ENCODE measurements around the gene PAM16.
A peak's percentile ranks its signal among the peaks of the same experiment; 100 is the strongest.

PAM16 gene

DNA sequence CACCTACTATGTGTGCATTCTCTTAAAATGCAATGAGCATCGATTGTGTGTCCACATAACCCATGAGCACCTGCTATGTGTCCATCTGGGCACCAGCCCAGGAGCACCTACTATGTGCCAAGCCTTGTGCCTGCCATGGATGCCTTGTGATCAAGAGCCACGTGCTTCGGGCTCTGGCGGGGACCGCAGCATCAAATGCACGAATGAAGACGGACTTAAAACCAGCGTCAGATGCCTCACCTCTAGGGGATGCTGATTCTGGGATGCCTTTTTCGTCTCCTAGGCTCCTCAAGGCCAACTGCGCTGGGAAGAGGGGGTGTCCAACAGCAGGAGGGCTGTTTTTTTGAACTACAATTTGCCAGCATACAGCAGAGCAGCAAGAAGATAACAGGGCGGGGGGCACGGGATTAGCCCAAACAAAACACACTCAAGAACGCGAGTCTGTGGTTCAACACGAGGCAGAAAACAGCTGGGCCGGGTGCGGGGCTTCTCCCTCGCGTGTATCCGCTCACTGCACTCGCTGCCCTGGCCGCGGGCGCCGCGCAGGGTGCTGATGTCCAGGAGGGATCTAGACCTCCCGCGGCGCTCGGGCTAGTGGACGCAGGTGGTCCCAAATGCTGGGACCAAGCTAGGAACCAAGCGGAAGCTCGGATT lies 36.5 kb downstream of the PAM16 start:
- H3K9me2 ChIP-seq (replicated peaks; ENCODE audit: control insufficient read depth, low read length): no peaks in the 10 kb centered on the region
- H3K4me3 ChIP-seq (ENCODE audit: low read length): peak overlapping the region; percentile 57
- peak overlapping the region; percentile 60 for H3K4me2 ChIP-seq (ENCODE audit: low read length)
- no peaks in the 10 kb centered on the region for H3K36me3 ChIP-seq (ENCODE audit: control insufficient read depth, low read length)
- no peaks in the 10 kb centered on the region for H3K9me3 ChIP-seq (ENCODE audit: control insufficient read depth, insufficient read depth, low read length)
- no peaks in the 10 kb centered on the region for H4K20me1 ChIP-seq (ENCODE audit: control insufficient read depth, insufficient read depth, low read depth, low read length)
- peaks cover 5% of the 10 kb centered on the region; the same call in 1 of the 2 replicates for H3F3A ChIP-seq (ENCODE audit: control insufficient read depth, insufficient read depth)
- peaks cover 50% of the 10 kb centered on the region for H3K27me3 ChIP-seq (ENCODE audit: control insufficient read depth, low read length)
- peaks cover 36% of the 10 kb centered on the region for H3K4me1 ChIP-seq (ENCODE audit: control insufficient read depth, low read length)
- TF ChIP-seq, protein P1, sequence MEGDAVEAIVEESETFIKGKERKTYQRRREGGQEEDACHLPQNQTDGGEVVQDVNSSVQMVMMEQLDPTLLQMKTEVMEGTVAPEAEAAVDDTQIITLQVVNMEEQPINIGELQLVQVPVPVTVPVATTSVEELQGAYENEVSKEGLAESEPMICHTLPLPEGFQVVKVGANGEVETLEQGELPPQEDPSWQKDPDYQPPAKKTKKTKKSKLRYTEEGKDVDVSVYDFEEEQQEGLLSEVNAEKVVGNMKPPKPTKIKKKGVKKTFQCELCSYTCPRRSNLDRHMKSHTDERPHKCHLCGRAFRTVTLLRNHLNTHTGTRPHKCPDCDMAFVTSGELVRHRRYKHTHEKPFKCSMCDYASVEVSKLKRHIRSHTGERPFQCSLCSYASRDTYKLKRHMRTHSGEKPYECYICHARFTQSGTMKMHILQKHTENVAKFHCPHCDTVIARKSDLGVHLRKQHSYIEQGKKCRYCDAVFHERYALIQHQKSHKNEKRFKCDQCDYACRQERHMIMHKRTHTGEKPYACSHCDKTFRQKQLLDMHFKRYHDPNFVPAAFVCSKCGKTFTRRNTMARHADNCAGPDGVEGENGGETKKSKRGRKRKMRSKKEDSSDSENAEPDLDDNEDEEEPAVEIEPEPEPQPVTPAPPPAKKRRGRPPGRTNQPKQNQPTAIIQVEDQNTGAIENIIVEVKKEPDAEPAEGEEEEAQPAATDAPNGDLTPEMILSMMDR (IDR thresholded peaks at IDR 0.05; ENCODE audit: low read depth, low read length, poor library complexity, severe bottlenecking): no peak
- no peak; the same call in 1 of the 2 replicates for TF ChIP-seq EZH2phosphoT487 (IDR thresholded peaks at IDR 0.05; ENCODE audit: borderline replicate concordance, low read length)
- no peaks in the 10 kb centered on the region for H3K79me2 ChIP-seq (ENCODE audit: control insufficient read depth, low read length)
- no peak overlapping the region for H3K27ac ChIP-seq (ENCODE audit: low read depth, low read length)

DNA sequence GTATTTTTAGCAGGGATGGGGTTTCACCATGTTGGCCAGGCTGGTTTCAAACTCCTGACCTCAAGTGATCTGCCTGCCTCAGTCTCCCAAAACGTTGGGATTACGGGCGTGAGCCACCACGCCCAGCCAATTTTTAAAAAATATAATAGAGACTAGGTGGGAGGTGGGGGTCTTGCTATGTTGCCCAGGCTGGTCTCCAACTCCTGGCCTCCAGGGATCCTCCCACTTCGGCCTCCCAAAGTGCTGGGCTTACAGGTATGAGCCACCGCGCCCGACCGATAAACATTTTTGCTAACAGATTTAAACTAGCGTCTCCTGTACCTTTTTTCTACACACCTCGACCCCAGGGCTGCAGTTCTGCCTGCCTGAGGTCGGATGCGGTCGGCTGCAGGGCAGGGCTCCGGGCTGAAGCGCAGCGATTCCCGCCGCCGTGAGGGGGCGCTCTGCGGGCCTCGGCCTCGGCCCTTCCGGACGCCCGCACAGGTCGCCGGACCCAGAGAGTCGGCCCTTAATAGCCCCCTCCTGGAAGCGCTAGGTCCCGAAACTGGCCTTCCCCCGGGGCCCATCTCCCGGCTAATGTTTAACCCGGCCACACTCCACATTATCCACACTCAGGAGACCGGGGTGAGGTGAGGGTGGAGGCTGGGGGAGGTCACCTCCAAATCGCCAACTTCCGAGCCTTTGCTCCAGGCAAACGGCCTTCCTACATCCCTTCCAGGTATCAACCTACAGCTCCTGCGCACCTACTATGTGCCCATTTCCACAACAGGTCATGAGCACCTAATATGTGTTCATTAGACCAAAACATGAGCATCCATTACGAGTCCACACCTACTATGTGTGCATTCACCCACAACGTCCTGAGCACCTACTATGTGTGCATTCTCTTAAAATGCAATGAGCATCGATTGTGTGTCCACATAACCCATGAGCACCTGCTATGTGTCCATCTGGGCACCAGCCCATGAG lies 37.3 kb downstream of the PAM16 start:
- Histone ChIP-seq H3K27me3 (ENCODE audit: control insufficient read depth, low read length) (peaks cover 42% of the 10 kb centered on the region), H3K4me2 (ENCODE audit: low read length) (peak overlapping the region; percentile 60), H4K20me1 (ENCODE audit: control insufficient read depth, insufficient read depth, low read depth, low read length) (no peaks in the 10 kb centered on the region), H3K9me2 (replicated peaks; ENCODE audit: control insufficient read depth, low read length) (no peaks in the 10 kb centered on the region), H3F3A (ENCODE audit: control insufficient read depth, insufficient read depth) (peaks cover 12% of the 10 kb centered on the region; the same call in 1 of the 2 replicates), H3K4me1 (ENCODE audit: control insufficient read depth, low read length) (peaks cover 36% of the 10 kb centered on the region), H3K36me3 (ENCODE audit: control insufficient read depth, low read length) (no peaks in the 10 kb centered on the region), H3K27ac (ENCODE audit: low read depth, low read length) (no peak overlapping the region), H3K4me3 (ENCODE audit: low read length) (no peak overlapping the region), H3K79me2 (ENCODE audit: control insufficient read depth, low read length) (no peaks in the 10 kb centered on the region), H3K9me3 (ENCODE audit: control insufficient read depth, insufficient read depth, low read length) (no peaks in the 10 kb centered on the region)
- peak; percentile 33; the same call in 1 of the 2 replicates for TF ChIP-seq EZH2phosphoT487 (IDR thresholded peaks at IDR 0.05; ENCODE audit: borderline replicate concordance, low read length)
- TF ChIP-seq, protein P1 (IDR thresholded peaks at IDR 0.05; ENCODE audit: low read depth, low read length, poor library complexity, severe bottlenecking): peak; percentile 94

DNA sequence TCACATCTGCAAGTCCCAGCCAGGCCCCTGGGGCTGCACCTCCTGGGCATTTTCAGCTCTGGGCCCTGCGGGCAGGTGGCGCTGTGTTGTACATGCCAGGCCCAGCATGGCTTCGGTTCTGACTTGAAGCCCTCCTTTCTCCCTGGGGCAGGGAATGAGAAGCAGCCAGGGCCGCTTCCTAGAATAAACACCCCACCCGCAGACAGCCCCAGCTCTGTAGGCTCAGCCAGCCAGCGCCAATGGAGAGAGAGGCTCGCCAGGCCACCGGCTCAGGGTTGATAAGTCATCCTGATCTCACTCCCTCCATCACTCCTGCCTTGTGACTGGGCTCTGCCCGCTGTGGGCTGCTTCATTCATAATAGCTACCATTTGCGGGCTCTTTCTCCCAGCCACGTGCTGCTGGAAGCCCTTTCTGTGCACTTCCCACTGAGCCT lies 41.3 kb downstream of the PAM16 start:
- peaks cover 14% of the 10 kb centered on the region for H3K27me3 ChIP-seq (ENCODE audit: control insufficient read depth, low read length)
- H4K20me1 ChIP-seq (ENCODE audit: control insufficient read depth, insufficient read depth, low read depth, low read length): no peaks in the 10 kb centered on the region
- peaks cover 24% of the 10 kb centered on the region for H3K79me2 ChIP-seq (ENCODE audit: control insufficient read depth, low read length)
- no peak overlapping the region for H3K27ac ChIP-seq (ENCODE audit: low read depth, low read length)
- H3K9me3 ChIP-seq (ENCODE audit: control insufficient read depth, insufficient read depth, low read length): no peaks in the 10 kb centered on the region
- H3K4me3 ChIP-seq (ENCODE audit: low read length): no peak overlapping the region
- H3K36me3 ChIP-seq (ENCODE audit: control insufficient read depth, low read length): peaks cover 20% of the 10 kb centered on the region
- TF ChIP-seq, protein P1 (IDR thresholded peaks at IDR 0.05; ENCODE audit: low read depth, low read length, poor library complexity, severe bottlenecking): peak; percentile 96
- TF ChIP-seq EZH2phosphoT487 (IDR thresholded peaks at IDR 0.05; ENCODE audit: borderline replicate concordance, low read length): no peak
- no peaks in the 10 kb centered on the region for H3K9me2 ChIP-seq (replicated peaks; ENCODE audit: control insufficient read depth, low read length)
- H3K4me2 ChIP-seq (ENCODE audit: low read length): no peak overlapping the region
- peaks cover 49% of the 10 kb centered on the region for H3K4me1 ChIP-seq (ENCODE audit: control insufficient read depth, low read length)
- H3F3A ChIP-seq (ENCODE audit: control insufficient read depth, insufficient read depth): peaks cover 19% of the 10 kb centered on the region
